Measurements from ENCODE around the gene PTPRD. TPM values are rescaled to one million over a fixed set of nuclear protein-coding genes. Genes with fewer than 3 reads are reported as not detected.

The PTPRD gene
- total and polyA plus RNA-seq, 10 donors: 0.08 to 11.7 (median 2.9) TPM

DNA sequence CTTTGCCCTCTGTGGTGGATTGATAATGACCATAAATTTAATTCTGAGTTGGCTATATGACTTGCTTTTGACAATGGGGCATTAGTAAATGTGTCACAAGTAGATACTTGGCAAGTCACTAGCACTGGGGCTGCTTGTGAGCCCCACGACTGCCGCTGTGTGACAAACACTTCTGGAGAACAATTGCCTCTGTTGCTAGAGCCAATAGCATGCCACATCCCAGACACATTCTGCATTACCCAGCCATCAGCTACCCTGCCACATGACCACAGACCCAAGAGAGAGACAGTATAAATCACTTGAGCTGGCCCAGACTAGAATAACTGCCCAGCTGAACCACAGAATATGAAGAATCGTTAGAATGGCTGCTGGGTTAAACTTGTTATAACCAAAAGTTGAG, 2060.1 kb downstream of the PTPRD start:
- intact Hi-C loops (cut with DNase I; ENCODE audit: low total_unique reads): no loop called here
- H3K27me3 ChIP-seq (replicated peaks in 1 of 7): no peaks in the 10 kb centered on the region
- no peak overlapping the region for H3K27ac ChIP-seq
- H3K4me1 ChIP-seq: no peaks in the 10 kb centered on the region
- no peaks in the 10 kb centered on the region for H3K9me3 ChIP-seq
- no peak for DNase-seq
- no peak for TF ChIP-seq POLR2AphosphoS5 (IDR thresholded peaks at IDR 0.05)
- TF ChIP-seq, protein P1, sequence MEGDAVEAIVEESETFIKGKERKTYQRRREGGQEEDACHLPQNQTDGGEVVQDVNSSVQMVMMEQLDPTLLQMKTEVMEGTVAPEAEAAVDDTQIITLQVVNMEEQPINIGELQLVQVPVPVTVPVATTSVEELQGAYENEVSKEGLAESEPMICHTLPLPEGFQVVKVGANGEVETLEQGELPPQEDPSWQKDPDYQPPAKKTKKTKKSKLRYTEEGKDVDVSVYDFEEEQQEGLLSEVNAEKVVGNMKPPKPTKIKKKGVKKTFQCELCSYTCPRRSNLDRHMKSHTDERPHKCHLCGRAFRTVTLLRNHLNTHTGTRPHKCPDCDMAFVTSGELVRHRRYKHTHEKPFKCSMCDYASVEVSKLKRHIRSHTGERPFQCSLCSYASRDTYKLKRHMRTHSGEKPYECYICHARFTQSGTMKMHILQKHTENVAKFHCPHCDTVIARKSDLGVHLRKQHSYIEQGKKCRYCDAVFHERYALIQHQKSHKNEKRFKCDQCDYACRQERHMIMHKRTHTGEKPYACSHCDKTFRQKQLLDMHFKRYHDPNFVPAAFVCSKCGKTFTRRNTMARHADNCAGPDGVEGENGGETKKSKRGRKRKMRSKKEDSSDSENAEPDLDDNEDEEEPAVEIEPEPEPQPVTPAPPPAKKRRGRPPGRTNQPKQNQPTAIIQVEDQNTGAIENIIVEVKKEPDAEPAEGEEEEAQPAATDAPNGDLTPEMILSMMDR (IDR thresholded peaks at IDR 0.05 in 8 of 11, conservative IDR thresholded peaks at IDR 0.05 in 3 of 11): no peak
- no peak for TF ChIP-seq POLR2A (IDR thresholded peaks at IDR 0.05)
- 83 to 92% (median 90%) methylated on average over 3 of the region's 3 CpGs for WGBS, 5 donors
- no peak overlapping the region for H3K4me3 ChIP-seq
- no peaks in the 10 kb centered on the region for H3K36me3 ChIP-seq

DNA sequence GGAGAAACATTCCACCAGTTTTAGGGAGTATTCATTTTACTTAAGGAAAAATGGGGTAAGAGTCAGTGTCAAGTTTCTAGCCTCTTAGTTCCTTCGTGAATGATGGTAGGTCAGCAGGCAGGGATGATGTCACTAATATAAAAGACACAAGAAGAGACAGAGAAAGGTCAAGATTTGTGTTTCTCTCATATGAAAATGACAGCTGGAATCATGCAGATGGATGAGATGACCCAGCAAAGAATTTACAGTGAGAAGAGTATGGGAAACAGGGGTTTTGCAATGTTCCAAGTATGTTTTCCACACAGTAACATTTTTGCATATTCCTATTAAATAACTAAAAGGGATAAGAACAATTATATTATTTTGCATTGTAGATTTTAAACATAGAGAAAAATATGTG, 2063.6 kb downstream of the PTPRD start:
- Histone ChIP-seq H3K27me3 (replicated peaks in 1 of 7) (no peaks in the 10 kb centered on the region), H3K27ac (no peak overlapping the region), H3K4me3 (no peak overlapping the region), H3K36me3 (no peaks in the 10 kb centered on the region), H3K9me3 (no peaks in the 10 kb centered on the region), H3K4me1 (no peaks in the 10 kb centered on the region)
- TF ChIP-seq POLR2AphosphoS5 (IDR thresholded peaks at IDR 0.05) (no peak), POLR2A (IDR thresholded peaks at IDR 0.05) (no peak)
- TF ChIP-seq, protein P1 (IDR thresholded peaks at IDR 0.05 in 8 of 11, conservative IDR thresholded peaks at IDR 0.05 in 3 of 11): no peak
- intact Hi-C loops (cut with DNase I; ENCODE audit: low total_unique reads): no loop called here
- 58 to 82% (median 69%) methylated on average over 1 of the region's 1 CpG for WGBS, 5 donors
- no peak for DNase-seq

DNA sequence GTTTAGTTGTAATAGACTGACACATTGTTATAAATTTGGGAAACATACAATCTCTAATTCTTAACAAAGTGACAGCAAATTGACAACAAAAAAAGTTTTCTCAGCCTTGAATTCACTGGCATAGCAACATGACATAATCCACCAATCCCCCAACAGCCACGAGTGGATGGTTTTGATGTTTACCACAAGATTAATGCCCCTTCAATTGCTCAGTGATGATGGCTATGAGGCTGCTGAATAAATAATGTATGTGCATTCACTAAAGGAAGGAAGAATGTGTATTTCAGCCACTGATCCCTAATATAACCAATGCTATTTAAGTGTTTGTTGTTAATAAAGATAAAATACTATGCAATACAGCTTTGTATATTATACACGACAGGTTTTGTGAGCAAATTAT, 2069.6 kb downstream of the PTPRD start:
- DNase-seq: no peak
- WGBS, 5 donors: 60 to 73% (median 62%) methylated on average over 2 of the region's 2 CpGs
- Histone ChIP-seq H3K9me3 (no peaks in the 10 kb centered on the region), H3K27me3 (replicated peaks in 1 of 7) (no peaks in the 10 kb centered on the region), H3K36me3 (no peaks in the 10 kb centered on the region), H3K27ac (no peak overlapping the region), H3K4me1 (no peaks in the 10 kb centered on the region), H3K4me3 (no peak overlapping the region)
- intact Hi-C loops (cut with DNase I; ENCODE audit: low total_unique reads): no loop called here
- TF ChIP-seq, protein P1 (IDR thresholded peaks at IDR 0.05 in 8 of 11, conservative IDR thresholded peaks at IDR 0.05 in 3 of 11): no peak
- no peak for TF ChIP-seq POLR2A (IDR thresholded peaks at IDR 0.05)
- TF ChIP-seq POLR2AphosphoS5 (IDR thresholded peaks at IDR 0.05): no peak

DNA sequence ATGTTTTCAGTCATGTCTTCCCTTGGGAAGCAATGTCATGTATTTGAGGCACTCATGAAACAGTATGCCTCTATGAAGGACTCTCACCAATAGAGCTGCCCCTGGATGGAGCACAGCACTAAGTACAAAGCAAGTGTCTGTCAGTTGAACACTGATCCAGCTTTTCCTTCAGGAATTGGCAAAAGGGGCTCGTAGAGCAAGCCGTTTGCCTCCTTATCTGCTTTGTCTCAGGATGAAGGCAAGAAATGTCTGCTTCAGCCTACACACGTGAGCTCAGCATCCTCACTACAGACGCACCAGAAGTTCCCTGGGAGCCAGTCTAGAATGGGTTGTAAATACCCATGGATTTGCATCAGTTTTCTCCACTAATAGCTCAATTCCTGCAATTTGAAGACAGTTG, 2070.3 kb downstream of the PTPRD start:
- intact Hi-C loops (cut with DNase I; ENCODE audit: low total_unique reads): no loop called here
- no peak for TF ChIP-seq POLR2A (IDR thresholded peaks at IDR 0.05)
- TF ChIP-seq POLR2AphosphoS5 (IDR thresholded peaks at IDR 0.05): no peak
- TF ChIP-seq, protein P1 (IDR thresholded peaks at IDR 0.05 in 8 of 11, conservative IDR thresholded peaks at IDR 0.05 in 3 of 11): no peak
- H3K4me3 ChIP-seq: no peak overlapping the region
- no peak overlapping the region for H3K27ac ChIP-seq
- no peaks in the 10 kb centered on the region for H3K36me3 ChIP-seq
- H3K27me3 ChIP-seq (replicated peaks in 1 of 7): no peaks in the 10 kb centered on the region
- DNase-seq: no peak
- H3K9me3 ChIP-seq: no peaks in the 10 kb centered on the region
- H3K4me1 ChIP-seq: no peaks in the 10 kb centered on the region
- WGBS, 5 donors: 67 to 89% (median 83%) methylated on average over 4 of the region's 4 CpGs
